Measurements from ENCODE around the gene PIGP.
"Not testable (repeated sequence)": the region's sequence is repeated elsewhere in the genome, so short reads cannot be mapped to it uniquely, and the experiment has no call there.

The PIGP gene

GRCh38 chr21:37111029-37111428, 38.2 kb upstream of the PIGP start:
- H4K20me1 ChIP-seq (ENCODE audit: insufficient read depth); H3K27ac ChIP-seq; H3K9ac ChIP-seq; H3K27me3 ChIP-seq (ENCODE audit: insufficient read depth, low read depth); H3K36me3 ChIP-seq (ENCODE audit: insufficient read depth); H3K4me3 ChIP-seq (IDR thresholded peaks at IDR 0.05; ENCODE audit: insufficient read depth, low read depth, low read length); H3K4me1 ChIP-seq (ENCODE audit: low read depth, poor library complexity, severe bottlenecking); H2AFZ ChIP-seq (ENCODE audit: low read depth); H3K4me2 ChIP-seq; H3K79me2 ChIP-seq (ENCODE audit: insufficient read depth, low read depth): not testable (repeated sequence)

DNA sequence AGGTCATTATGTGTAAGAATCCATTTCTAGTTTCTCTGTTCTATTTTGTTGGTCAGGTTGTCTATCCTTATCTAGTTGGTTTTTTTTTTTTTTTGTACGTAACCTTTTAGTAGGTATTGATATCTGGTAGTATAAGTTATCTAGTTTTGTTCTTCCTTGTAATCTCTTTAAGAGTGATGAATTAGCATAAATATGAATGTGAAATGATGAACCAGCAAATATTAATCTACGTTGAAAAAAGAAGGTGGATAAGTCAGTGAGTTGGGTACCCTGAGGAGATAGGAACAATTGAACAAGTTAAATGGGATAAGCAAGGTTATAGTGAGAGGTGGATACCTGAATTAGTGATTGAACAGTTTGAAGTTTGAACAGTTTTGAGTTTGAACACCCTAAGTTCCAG, 34.1 kb upstream of the PIGP start:
- no peaks in the 10 kb centered on the region for H3K36me3 ChIP-seq (ENCODE audit: insufficient read depth)
- no peaks in the 10 kb centered on the region for H3K4me1 ChIP-seq (ENCODE audit: low read depth, poor library complexity, severe bottlenecking)
- H3K4me2 ChIP-seq: no peak overlapping the region
- H3K27me3 ChIP-seq (ENCODE audit: insufficient read depth, low read depth): no peaks in the 10 kb centered on the region
- no peak overlapping the region for H2AFZ ChIP-seq (ENCODE audit: low read depth)
- TF ChIP-seq CTCF (conservative IDR thresholded peaks at IDR 0.05; ENCODE audit: low read depth, low read length): no peak
- no peaks in the 10 kb centered on the region for H4K20me1 ChIP-seq (ENCODE audit: insufficient read depth)
- no peak overlapping the region for H3K27ac ChIP-seq
- H3K79me2 ChIP-seq (ENCODE audit: insufficient read depth, low read depth): no peaks in the 10 kb centered on the region
- H3K9ac ChIP-seq: no peak overlapping the region
- H3K4me3 ChIP-seq (IDR thresholded peaks at IDR 0.05; ENCODE audit: insufficient read depth, low read depth, low read length): no peak overlapping the region

DNA sequence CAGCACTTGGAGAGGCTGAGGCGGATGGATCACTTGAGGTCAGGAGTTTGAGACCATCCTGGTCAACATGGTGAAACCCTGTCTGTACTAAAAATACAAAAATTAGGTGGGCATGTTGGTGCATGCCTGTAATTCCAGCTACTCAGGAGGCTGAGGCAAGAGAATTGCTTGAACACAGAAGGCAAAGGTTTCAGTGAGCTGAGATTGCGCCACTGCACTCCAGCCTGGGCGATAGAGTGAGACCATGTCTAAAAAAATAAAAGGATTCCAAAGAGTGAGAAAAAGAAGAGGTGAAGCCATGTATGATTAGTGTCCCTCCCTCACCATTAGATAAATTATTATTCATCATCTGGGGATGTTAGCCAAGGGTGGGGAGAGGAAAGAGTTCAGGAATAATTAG, 29.9 kb upstream of the PIGP start:
- not testable (repeated sequence) for H2AFZ ChIP-seq (ENCODE audit: low read depth); H3K9ac ChIP-seq; H3K36me3 ChIP-seq (ENCODE audit: insufficient read depth)

DNA sequence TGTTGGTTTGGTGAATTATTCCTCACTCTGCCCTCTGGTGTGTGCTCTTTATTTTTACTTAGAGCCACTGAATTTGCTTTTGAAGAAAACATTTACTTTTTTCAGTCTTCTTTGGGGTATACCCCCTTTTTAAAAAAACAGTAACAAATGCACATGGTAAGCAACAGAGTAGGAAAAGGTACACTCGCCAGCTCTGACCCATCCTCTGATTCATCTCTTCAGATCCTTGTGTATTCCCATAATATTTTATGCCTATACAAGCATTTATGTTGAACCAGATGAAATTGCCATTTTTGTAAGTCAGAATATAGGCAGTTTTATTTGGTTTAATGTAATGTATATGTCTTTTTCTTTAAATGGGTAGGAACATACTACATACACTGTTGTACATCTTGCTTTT, 28.5 kb upstream of the PIGP start:
- no peaks in the 10 kb centered on the region for H3K4me1 ChIP-seq (ENCODE audit: low read depth, poor library complexity, severe bottlenecking)
- H3K4me3 ChIP-seq (IDR thresholded peaks at IDR 0.05; ENCODE audit: insufficient read depth, low read depth, low read length): no peak overlapping the region
- H4K20me1 ChIP-seq (ENCODE audit: insufficient read depth): no peaks in the 10 kb centered on the region
- 0 out of 2 replicates have a peak, but pooled peaks cover 3% of the 10 kb centered on the region for H3K36me3 ChIP-seq (ENCODE audit: insufficient read depth)
- no peak overlapping the region for H3K27ac ChIP-seq
- H2AFZ ChIP-seq (ENCODE audit: low read depth): no peak overlapping the region
- H3K79me2 ChIP-seq (ENCODE audit: insufficient read depth, low read depth): no peaks in the 10 kb centered on the region
- no peak overlapping the region for H3K9ac ChIP-seq
- H3K27me3 ChIP-seq (ENCODE audit: insufficient read depth, low read depth): no peaks in the 10 kb centered on the region
- no peak overlapping the region for H3K4me2 ChIP-seq
- TF ChIP-seq CTCF (conservative IDR thresholded peaks at IDR 0.05; ENCODE audit: low read depth, low read length): no peak

More for the DNA sequence above, 29.9 kb upstream of the PIGP start:
- H4K20me1 ChIP-seq (ENCODE audit: insufficient read depth); H3K4me2 ChIP-seq; H3K4me3 ChIP-seq (IDR thresholded peaks at IDR 0.05; ENCODE audit: insufficient read depth, low read depth, low read length); H3K27me3 ChIP-seq (ENCODE audit: insufficient read depth, low read depth); H3K4me1 ChIP-seq (ENCODE audit: low read depth, poor library complexity, severe bottlenecking); H3K79me2 ChIP-seq (ENCODE audit: insufficient read depth, low read depth); H3K27ac ChIP-seq: not testable (repeated sequence)

GRCh38 chr21:37100316-37100715, 27.4 kb upstream of the PIGP start:
- Histone ChIP-seq H3K4me2 (no peak overlapping the region), H3K79me2 (ENCODE audit: insufficient read depth, low read depth) (no peaks in the 10 kb centered on the region), H3K27me3 (ENCODE audit: insufficient read depth, low read depth) (no peaks in the 10 kb centered on the region), H3K4me3 (IDR thresholded peaks at IDR 0.05; ENCODE audit: insufficient read depth, low read depth, low read length) (no peak overlapping the region), H3K36me3 (ENCODE audit: insufficient read depth) (0 out of 2 replicates have a peak, but pooled peaks cover 3% of the 10 kb centered on the region), H4K20me1 (ENCODE audit: insufficient read depth) (no peaks in the 10 kb centered on the region), H3K9ac (no peak overlapping the region), H3K27ac (no peak overlapping the region), H3K4me1 (ENCODE audit: low read depth, poor library complexity, severe bottlenecking) (no peaks in the 10 kb centered on the region), H2AFZ (ENCODE audit: low read depth) (no peak overlapping the region)
- no peak for TF ChIP-seq CTCF (conservative IDR thresholded peaks at IDR 0.05; ENCODE audit: low read depth, low read length)

Measured in KMS-11 (cell line).